NB4 (cell line): ENCODE measurements around the gene COBL.

Experiments
- CTCF ChIP-seq: IDR thresholded peaks from one replicate; pipeline ENCODE4 v1.5.1; 2012; ENCODE audit warnings: low read depth, low read length
- MAX ChIP-seq: IDR thresholded peaks from 2 replicates; pipeline ENCODE4 v1.6.1; 2011; ENCODE audit warnings: low read depth, low read length
- MYC ChIP-seq: IDR thresholded peaks from 2 replicates; pipeline ENCODE4 v1.6.1; 2011; ENCODE audit warnings: low read depth, low read length
- POLR2A ChIP-seq: IDR thresholded peaks from 2 replicates; pipeline ENCODE4 v1.6.1; 2011; ENCODE audit warnings: mild to moderate bottlenecking; ENCODE audit not compliant: insufficient read length; ENCODE audit errors: extremely low read depth

- TF ChIP-seq CTCF: no peak
- TF ChIP-seq POLR2A: no peak
- no peak for TF ChIP-seq MAX
- TF ChIP-seq MYC: no peak
Measured at GRCh38 chr7:51260516-51260915, 56.1 kb downstream of the COBL start.
